Stimulated activated CD4-positive, alpha-beta T cell treated with anti-CD3 and anti-CD28 coated beads, TNF-alpha, amount 100 ng/mL, for 1 hour (primary cell): ENCODE results near the gene TGM2.

ENCODE experiments used
- DNase-seq, 3 donors: peaks; one replicate each; pipeline ENCODE4 v3.0.0-alpha.2; 2020; ENCODE audit warnings: low read depth in 3 of 3, low spot score in 1 of 3

Gene TGM2

DNA sequence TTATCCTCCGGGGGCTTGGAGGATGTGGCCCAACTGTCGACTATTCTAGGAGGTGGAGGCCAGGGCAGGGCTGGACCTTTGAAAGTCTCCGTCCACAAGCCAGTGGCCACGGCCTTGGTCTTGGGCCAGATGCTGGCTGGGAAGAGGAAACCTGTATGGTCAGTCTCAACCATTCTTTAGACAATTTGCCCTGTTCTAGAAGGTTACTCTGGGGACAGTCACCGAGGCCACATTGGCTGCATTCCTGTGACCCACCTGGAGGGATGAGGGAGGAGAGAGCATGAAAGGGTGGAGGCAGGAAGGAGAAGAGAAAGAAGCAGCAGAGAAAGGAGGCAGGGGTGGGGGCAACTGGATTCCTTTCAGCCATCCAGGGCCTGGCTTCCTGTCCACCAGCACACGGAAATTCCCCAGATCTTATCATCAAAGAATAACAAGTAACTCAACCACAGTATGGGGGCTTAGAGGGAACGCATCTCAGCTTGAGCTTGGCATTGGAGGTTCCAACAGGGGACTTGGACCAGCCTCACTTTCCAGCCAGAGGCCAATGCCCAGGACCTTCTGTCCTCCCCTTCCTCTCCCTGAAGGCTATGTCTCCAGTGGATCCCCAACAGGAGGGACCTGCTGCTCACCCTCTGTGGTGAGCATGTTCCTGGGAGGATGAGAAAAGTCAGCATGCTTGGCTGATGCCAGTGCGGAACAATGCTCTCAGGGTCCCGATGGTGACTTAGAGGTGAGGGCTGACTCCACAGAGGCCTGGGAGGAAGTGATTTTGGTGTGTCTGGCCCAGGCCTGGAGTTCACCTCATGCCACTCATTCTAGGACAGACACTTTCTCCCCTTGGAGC lies 30.4 kb downstream of the TGM2 start:
- DNase-seq: no peak

DNA sequence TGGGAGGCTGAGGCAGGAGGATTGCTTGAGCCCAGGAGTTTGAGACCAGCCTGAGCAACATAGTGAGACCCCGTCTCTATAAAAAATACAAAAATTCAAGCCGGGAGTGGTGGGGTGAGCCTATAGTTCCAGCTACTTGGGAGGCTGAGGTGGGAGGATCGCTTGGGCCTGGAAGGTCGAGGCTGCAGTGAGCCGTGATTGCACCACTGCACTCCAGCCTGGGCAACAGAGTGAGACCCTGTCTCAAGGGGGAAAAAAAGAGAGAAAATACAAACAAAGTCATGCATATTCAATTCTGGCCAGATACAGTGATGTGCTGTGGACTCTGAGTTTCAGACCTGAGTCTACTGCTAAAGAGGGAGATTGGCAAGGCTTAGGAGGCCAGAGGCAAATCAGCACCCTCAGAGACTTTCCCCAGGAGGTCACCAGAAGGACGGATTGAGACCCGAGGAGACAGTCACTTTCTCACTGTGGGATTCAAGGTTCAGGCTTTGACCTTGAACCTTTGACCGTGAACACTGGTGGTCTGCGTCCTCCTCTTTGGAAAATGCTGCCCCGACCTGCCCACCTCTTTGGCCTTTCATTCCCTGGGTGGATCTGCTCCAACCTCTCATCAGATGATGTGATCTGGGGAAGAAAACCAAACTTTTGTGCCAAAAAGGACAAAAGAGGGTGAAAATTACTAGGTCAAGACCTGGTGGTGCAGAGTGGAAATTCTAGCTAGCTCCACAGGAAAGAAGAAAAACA lies 31.2 kb downstream of the TGM2 start:
- no peak for DNase-seq

DNA sequence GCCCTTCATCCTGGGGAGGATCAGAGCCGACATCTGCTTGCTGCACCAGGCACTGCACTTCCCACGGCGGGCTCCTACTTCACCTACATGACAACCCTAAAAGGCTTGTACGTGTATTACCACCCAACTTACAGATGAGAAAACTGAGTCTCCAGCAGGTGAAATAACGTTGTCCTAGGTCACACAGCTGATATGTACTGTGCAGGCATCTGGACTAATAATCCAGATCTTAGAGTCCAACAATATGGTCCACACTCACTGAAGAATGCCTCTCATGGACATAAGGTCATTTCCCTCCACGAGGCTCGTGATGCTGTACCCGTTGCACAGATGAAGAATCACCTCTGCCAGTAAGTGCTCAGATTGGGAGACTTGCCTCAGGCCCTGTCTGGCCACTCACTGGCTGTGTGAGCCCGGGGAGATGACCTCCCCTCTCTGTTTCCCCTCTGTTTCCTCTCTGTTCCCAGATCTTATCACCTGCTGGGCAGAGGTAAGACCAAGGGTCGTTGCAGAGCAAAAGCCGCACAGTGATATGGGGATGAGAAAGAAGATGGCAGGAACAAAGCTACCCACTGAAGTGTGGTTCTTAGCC lies 32.1 kb downstream of the TGM2 start:
- DNase-seq: no peak

DNA sequence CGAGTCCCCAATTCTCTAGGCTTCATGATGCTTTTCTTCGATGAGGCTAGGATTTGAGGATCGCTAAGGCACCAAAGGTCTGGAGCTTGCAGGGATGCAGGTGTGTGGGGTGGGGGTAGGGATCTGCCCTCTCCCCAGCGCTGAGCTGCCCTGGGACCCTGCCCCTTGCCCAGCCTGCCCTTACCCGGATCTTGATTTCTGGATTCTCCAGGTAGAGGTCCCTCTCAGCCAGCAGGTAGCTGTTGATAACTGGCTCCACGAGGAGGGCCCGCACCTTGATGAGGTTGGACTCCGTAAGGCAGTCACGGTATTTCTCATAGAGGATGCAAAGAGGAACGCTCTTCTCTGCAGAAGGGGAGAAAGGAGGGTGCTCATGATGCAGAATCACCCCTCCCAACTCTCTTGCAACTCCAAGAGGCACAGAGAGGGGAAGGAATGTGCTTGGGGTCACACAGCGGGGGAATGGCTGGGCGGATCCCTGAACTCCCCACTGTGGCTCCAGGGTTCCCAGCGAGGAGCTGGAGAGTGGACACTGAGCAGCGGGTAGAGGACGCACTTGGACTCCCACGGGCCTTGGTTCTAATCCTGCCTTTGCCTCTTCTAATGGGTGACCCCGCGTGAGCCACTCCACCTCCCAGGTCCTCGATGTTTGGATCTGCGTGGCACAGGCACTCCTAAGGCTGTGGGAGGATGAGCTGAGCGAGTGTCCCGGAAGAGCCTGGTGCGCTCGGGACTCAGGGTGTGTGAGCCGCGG lies 32.7 kb downstream of the TGM2 start:
- DNase-seq: no peak

DNA sequence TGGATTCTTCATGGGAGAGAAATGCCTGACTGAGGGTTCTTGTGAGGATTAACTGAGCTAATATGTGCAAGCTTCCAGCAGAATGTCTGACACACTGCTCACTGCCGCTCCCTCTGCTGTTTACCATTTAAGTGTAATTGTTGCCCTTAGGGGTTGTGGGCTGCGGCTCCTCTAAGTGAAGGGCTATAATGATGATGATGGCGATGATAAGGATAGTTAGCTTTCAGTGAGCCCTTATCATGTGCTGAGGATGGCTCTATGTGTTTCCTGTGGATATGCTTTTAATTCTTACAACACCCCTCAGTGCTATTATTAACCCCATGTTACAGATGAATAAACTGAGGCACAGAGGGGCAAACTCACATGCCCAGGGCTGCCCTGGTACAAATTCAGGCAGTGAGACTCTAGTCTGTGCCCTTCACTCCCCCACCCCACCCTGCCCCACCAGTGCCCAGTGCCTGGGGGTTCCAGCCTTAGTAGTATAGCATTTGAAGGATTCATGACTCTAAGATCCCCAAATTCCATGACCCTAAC lies 33.4 kb downstream of the TGM2 start:
- DNase-seq: no peak

DNA sequence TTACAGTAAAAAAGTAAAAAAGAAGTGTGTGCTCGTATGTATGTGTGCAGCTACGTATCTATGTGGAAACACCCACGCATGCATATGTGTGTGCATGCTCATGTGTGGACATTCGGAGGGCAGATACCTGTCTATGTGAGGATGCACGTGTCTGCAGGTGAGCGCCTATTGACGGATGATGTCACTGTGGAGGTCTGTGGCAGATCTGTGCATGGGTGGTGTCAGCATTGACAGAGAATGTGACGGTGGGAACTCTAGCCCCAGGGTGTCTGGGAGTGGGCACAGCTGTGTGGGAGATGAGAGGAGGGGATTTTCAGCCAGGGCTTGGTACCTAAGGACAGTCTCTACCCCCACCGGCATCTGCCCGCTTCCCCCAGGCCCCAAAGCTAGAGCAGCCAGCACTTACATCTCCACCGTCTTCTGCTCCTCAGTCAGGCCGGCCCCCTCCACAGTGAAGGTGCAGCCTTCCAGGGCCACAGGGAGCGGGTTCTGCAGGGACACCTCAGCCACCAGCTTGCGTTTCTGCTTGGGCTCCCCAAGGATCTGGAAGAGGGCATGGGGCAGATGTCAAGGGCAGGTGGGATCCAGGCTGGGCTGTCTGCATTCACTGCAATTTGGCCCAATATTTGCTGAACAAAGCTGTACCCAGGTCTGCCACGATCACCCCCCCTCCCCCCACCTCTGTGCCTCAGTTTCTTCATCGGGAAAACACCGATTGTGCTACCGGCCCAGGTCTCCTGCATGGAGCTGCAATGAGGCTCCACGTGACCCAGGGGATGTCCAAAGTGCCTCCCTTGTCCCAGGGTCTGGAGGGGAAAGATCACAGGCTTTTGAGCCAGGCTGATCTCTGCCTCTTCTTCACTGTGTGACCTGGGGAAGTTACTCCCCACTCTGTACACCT lies 34.1 kb downstream of the TGM2 start:
- DNase-seq: no peak

DNA sequence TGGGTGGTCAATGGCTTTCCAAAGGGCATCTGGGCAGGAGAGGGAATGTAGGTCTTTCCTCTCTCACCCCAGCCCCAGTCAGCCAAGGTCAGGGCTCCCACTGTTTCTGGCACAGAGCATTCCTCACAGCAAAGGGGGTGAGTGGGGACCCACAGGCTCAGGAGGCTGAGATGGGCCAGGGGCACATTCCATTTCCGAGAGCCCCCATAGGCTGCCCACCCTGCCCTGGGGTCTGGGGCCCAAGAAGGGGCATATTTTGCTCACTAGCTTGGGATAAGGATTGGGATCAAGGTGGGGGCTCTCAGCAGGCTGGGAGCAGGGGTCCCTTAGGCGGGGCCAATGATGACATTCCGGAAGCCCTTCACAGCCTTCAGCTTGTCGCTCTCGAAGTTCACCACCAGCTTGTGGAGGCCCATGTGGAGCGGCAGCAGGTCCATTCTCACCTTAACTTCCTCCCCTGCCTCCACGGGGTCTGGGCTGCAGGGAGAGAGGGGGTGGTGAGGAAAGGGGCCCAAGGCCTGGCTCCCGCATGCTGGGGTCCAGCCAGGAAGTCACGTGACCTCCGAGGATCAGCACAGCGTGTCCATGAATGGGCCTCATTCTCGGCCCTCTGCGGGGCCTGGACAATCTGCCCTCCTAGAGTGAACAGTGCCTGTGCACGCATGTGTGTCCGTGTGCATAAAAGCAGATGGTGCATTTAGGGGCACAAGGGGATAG lies 35.0 kb downstream of the TGM2 start:
- DNase-seq: no peak

DNA sequence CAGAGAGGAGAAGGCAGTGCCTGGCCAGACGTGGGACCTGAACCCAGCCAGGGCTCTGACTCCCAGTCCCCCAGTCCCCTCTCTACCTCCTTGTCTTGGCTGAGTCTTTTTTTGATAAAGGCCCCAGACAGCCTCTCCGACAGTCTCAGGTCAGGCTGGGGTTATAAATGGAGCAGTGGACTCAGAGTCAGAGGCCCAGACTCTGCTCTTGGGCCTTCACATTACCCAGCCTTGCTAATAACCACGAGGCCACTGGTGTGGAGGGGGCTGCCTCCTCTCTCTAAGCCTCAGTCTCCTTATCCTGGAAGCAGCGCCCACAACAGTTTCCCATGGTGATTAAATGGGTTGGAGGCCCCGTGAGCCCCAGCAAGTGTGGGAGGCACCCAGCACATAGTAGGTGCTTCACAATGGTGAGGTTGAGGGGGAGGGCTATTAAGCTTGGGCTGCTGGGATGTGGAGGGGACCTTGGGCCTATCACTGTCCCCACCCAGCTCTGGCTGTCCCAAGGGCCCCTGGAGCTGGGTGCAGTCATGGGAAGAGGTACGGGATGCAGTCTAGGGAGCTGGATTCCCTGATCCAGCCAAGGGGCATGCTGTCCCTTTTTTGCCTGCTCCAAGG lies 35.7 kb downstream of the TGM2 start:
- DNase-seq: no peak

DNA sequence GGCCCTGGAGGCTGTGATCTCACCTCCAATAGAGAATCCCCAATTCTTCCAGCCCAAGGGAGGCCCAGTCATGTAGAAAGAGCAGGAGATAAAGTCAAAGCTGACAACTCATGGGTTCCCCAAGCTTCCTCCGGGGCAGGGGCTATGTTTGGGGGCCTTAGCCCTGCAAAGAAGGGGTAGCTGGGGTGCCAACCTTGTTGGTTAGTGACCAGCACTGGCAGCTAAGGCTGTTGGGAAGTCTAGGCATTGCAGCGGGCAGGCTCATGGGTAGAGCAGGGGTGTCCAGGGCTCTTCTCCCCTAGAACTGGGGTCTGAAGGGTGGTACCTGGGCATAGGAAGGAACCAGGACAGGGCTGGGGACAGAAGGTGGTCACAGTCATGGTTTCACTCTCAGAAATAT lies 36.4 kb downstream of the TGM2 start:
- DNase-seq: no peak

DNA sequence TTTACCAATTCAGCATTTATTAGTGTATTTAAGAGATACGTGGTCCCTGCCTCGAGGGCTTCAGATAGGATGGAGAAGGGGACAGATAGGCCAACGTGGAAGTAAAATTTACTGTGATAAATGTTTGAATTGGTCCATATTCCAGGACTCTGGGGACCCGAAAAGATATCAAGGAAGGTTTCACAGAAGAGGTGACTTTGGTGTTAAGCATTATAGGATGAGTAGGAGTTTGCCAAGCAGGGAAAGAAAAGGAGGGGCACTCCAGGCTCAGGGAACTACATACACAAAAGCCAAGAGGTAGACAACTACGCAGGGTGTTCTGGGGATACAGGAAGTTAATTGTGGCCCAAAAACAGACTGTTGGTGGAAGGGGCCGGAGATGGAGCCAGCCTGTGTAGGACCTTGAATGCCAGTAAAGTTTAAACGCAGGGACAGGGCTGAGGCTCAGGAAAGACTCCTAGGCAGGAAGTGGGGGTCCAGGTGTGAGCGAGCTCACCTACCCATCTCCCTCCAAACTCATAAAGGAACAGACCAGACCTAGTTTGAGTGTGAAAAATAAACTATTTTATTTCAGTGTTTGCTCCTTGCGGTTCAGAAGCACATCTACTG lies 37.0 kb downstream of the TGM2 start:
- DNase-seq: no peak

DNA sequence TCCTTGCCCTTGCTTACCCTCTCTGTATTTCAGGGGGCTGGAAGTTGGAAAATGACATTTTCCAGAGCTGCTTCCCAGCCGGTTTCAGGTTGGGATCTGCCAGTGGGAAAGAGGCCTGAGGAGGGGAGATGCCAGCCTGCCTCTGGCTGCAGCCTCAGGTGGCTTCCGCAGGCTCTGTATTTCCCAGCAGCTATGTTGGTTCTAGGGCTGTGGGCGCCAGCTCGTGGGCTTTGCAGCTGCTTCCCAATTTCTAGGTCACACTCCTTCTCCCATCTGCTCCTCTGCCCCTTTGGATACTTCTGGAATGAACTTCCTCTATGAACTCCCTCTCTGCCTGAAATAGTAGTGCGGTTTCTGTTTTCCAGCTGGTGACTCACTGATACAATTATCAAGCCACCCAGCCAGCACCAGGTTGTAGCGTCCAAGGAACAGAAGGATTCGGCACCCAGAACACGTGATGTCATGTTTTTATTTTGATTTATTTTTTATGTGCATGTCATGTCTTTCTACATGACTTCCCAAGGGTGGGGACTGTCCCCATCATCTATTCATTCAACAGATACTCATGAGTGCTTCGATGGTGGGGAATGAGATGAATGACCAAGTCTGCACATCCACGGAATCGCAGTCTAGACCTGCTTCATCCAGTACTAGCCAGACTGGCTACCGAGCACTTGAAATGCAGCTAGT lies 38.0 kb downstream of the TGM2 start:
- no peak for DNase-seq

DNA sequence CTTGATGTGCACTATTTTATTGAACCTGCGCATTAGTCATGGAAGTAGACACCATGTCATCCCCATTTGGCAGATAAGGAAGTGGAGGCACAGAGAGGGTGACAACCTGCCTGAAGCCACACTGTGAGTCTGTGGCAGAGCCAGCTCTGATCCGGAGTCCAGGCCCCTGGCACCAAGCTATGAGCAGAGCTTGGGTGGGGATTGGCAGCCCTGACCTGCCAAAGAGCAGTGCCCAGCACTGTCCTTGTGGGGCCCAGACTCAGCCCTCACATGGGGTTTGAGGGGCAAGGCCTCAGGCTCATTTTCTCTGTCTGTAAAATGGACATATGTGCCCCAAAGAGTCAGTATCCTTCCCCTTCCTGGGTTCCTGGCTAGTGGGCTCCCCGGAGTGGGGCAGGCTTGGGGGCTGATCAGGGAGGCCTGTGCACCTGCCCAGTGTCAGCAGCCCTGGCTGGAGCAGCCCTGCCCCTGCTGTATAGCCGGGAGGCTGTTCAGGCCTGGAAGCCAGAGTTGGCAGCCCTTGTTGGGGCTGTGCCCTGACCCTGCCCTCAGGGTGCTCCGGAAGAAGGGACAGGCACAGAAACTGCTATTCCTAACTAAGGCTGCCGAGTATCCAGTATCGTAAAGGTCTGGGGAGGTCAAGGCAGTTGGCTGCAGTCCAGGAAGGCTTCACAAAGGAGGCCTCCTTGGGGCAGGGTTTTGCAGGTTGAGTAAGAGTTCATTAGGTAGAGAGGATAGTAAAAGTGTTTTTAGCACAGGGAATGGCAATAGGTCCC lies 38.7 kb downstream of the TGM2 start:
- no peak for DNase-seq

DNA sequence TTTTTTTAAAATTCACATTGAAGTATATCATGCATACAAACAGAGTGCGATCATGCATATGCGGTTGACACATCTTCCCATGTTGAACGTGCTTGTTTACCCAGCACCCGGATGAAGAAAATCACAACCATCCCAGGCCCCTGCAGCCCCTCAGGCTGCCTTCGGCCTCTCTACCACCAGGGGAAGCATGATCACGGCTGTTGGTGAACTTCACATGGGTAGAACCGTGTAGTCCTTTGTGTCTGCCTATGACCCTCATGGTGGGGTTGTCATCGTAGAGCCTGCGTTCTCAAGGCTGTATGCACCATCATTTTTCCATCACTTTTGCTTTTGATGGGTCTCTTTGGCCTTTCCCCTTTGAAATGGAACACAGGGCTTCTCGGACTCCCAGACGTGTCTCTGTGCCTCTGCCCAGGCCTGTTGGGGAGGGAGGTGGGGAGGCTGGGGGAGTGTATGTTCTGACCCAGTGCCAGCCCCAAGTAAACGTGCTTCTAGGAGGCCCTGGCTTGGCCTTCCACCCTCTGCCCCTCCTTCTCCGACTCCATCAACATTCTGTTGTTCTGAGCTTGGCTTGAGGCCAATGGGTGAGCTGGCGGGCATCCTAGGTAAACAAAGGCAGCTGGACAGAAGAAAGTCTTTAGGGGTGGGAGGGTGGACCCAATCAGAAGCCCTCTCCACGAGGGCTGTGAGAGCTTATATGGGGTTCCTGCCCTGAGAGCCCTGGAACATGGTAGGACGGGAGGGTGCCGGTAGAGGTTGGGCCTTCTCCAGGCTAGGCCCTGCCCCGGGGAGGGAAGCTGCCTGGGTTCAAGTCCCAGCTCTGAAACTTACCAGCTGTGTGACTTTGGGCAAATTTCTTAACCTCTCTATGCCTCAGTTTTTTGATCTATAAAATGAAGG lies 39.7 kb downstream of the TGM2 start:
- DNase-seq: no peak

DNA sequence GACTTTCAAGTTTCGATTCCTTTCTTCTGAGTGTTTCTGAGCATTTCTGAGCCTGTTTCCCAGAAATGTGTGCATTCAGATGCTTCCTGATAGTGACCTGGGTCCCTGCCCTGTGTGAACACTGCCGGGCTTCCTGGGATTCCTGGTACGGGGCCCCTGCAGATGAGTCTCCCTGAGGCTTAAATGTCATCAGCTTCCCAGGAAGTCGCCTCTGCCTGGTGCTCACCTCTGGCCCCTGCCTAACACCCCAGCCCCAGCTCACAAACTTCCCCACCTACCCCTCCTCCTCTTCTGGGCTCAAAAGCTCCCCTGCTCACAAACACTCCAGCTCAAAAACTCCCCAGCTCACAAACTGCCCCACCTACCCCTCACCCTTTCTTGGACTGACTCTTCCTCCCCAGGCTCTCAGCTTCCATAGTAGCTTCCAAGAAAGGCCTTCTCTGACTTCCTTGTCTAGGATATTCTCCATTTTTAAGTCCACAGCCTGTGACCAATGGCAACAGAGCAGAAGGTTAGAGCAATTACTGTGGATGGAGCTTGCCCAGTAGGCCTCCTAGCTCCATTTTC lies 42.0 kb downstream of the TGM2 start:
- DNase-seq: no peak

DNA sequence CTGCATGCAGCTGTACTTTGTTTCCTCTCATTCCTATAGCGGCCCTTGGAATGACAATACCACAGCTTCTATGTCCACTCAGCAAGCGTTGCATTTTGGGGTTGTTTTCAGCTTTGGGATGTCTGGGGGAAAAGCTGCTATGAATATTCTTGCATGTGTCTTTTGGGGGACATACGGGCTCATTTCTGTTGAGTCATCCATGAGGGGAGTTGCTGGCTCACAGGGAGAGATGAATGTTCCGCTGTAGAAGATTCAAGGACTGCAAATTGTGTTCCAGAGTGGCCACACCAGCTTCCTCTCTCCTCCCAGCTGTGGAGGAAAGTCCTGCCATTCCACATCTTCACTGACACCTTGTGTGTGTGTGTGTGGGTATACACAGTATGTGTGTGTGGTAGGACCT lies 43.3 kb downstream of the TGM2 start:
- DNase-seq: no peak

DNA sequence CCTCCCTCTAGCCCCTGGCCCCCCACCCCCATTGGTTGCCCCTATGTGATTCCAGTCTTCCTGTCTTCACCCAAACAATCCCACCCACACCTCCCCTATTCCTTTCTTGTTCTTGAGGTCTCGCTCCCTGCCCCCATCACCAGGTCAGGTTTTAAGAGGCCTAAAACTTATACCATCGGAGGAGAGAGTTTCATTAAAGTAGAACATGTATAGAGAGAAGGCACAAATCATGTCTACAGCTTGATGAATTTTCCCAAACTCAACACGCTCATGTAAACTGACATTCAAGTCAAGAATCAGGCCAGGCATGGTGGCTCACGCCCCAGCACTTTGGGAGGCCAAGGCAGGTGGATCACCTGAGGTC lies 44.5 kb downstream of the TGM2 start:
- DNase-seq: no peak
